HCEC 1CT (cell line): ENCODE results near the gene FOXP1.
A peak's percentile ranks its signal among the peaks of the same experiment; 100 is the strongest.

ENCODE experiments used
- DNase-seq: peaks from one replicate; pipeline ENCODE4 v3.0.0-alpha.2; 2017

Gene FOXP1

GRCh38 chr3:71583566-71584393, at the start of gene FOXP1:
Gene FOXP1 (minus strand): TSS chr3:71583728. CDS start chr3:71198381, 385,347 bp downstream.
- peak; percentile 59 for DNase-seq

GRCh38 chr3:71629711-71630110, 46.2 kb upstream of the FOXP1 start:
- DNase-seq, result no peak

DNA sequence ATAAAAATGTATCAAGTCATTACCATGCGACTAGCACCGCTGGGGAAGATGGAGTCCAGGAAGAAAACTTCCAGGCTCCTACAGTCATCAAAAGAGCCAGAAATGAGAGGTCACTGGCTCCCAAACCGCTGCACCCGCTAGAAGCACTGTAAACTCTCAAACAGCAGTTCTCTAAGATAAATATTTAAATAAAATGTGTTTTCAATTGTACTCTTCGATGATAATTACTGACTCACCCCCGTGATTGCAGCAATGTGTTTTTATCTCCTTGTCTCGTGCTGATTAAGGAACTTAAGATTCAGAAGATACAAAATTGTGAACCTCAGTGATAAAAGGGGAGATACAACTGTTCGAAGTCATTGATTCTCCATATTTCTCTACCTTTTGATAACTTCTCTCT, 45.8 kb upstream of the FOXP1 start:
- DNase-seq, result peak; percentile 60

- peak; percentile 17 for DNase-seq
These were observed 45.0 kb upstream of the FOXP1 start for GRCh38 chr3:71628522-71628921.

DNA sequence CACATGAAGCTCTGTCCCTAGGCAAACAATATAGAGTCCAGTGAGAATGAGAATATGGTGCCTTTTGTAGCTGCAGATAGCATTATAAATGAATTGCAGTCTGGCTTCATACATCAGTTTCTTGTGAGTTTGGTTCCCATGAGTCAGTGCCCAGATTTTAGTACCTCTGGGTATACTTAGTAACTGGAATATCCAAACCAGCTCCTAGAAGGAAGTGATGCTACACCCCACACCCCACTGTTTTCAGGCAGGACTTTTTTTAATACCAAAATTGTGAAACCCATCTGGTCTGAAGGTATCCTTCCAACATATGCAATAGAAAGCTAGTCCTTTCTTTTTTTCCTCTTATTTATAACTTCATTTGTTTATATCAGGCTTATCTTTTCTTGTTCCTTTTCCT, 42.1 kb upstream of the FOXP1 start:
- DNase-seq, result no peak

DNA sequence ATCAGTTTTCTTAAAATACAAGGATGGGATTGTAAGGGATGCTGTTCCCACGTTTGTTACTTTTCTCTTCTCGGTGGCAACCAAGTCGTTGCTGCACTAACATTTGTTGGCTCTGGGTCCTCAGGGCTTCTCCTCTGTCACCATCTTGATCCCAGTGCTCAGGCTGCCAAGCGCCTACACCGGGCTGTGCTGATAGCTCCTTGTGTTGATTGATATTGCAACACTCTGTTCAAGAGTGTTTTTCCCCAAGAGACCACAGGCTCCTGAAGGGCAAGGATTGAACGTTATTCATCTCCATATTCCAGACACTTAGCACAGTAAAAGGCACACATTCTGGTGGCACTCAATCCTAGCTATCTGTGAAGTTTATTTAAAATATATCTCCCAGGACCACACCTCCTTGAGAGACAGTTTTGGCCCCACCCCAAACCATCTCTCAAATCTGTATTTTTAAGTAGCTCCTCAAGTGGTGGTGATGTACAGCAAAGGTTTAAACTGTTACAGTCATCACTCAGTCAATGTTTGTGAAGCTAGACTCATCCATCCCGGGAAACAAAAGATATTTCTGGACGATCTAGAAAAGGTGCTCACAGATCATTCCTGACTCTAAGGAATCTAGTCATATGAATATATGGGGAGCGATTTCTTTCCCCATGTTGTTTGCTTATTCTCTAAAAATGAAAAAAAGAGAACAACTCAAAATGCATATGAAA, 38.5 kb upstream of the FOXP1 start:
- no peak for DNase-seq

- no peak for DNase-seq
These were observed 35.0 kb upstream of the FOXP1 start for GRCh38 chr3:71618538-71618937.

GRCh38 chr3:71616571-71617021, 33.1 kb upstream of the FOXP1 start:
- no peak for DNase-seq

DNA sequence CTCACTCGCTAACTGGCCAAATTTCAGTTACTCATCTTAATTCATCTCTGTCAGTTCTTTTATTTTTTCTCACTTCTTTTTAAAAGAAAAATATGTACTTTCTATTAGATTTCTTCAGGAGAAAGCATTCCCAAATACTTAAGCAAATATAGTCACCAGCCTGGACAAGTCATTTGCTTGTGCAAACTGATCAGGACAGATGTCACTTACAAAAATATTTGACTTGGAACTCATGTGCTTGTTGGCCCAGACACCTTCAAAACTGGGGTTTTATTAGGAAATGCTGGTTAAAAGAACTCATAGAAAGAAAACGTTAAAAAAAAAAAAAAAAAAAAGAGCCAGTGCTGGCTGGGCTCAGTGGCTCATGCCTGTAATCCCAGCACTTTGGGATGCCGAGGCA, 31.3 kb upstream of the FOXP1 start:
- no peak for DNase-seq

- DNase-seq, result no peak
These were observed 30.9 kb upstream of the FOXP1 start for GRCh38 chr3:71614426-71614825.

DNA sequence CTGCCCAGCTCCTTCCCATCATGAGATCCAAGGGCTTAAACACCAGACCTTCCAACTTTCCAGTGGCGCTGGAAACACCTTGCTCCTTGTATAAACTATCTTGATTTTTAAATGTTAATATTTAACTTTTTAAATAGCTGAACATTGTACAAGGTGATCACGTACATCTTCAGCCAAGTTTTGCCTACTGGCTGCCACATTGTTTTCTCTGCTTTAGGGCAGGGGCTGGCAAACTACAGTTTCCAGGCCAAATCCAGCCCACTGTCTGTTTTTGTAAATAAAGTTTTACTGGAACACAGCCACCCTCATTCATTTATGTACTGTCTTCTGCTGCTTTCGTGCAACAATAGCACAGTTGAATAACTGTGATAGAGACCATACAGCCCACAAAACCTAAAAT, 27.6 kb upstream of the FOXP1 start:
- DNase-seq, result no peak

DNA sequence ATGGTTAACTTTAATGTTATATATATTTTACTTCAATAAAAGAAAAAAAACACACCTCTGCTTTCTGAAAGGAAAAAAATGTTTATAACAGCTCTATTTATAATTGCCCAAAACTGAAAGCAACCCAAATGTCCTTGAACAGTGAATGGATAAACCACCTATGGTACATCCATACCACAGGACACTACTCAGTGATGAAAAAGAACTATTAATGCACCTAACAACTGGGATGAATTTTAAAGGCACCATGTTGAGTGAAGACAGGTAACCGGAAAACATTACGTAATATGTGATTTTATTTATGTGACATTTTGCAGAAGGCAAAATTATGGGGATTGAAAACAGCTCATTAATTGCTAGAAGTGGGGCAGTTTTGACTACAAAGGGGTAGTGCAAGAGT, 23.8 kb upstream of the FOXP1 start:
- no peak for DNase-seq

DNA sequence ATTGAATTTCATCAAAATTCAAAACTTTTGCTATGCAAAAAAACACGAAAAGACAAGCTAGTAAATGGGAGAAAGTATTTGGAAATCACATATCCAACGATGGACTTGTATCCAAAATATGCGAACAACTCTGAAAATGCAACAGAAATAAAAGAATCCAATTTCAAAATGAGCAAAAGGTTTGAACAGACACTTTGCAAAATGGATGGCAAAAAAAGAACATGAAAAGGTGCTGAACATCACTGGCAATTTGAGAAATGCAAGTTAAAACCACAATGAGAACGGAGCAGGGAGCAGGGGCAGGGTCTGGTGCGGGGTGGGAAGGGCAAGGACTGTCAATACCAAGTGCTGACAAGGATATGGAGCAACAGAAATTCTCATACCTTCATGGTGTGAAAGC, 23.1 kb upstream of the FOXP1 start:
- no peak for DNase-seq

DNA sequence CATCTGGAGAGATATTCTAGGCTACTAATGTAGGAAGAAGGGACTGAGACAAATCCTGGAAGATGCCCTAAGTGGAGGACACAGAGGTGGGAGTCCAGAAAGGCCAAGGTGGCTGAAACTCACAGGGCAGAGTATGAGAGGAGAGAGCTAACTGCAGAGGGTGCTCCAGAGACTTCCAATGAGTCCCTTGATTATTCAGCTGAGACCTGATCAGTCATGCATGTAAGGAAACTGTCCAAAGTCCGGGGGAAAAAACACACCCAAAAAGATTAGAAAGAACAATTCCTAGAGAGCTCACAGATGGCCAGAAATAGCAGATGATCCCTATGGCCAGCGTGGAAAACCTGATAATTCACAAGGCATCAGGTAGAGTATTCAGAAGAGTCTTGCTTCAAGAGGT, 18.7 kb upstream of the FOXP1 start:
- DNase-seq, result no peak

DNA sequence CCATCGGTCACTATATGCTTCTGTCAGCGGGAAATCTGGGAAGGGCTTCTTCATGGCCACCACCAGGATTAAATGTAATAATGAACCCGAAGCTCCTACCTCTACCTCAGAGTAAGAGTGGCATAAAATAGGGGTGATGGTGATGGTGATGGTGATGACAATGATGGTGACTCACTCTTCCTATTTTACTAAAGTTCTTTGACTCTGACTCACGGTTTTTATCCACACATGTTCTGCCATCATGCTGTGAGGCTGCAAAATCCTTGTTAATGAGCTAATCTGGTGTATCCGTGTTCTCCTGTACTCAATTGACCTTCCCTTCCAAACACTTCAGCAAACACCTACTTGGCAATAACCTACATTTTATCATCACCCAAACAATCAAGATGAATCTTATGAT, 18.3 kb upstream of the FOXP1 start:
- DNase-seq, result peak; percentile 73

DNA sequence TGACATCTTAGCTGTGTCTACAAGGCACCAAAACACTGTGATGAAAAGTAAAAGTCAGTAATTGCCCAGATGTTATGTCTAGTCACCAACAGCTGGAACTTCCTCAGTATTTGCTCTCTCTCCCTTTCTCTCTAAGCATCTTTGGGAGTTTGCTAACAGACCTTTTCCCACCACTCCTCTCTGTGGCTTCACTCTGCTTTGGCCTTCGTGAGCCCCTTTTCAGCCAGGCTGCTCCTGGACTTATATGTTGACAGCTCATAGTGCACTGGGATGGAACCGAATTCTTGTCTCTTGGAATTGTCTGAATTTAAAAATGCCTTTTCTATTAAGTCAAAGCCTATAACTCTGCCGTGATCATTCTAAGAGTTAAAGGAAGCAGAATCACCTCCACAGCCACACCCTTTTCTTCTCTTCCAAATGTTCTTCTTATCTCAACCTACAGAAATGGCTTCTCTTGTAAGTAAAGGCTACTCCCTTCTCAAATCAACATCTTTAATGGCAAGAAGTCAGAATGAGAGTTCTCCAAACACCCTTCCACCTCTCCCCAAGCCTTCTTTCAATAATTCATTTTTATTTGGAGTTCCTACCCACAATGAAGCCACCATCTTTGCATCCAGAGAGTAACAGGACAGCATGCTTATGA, 17.2 kb upstream of the FOXP1 start:
- no peak for DNase-seq

DNA sequence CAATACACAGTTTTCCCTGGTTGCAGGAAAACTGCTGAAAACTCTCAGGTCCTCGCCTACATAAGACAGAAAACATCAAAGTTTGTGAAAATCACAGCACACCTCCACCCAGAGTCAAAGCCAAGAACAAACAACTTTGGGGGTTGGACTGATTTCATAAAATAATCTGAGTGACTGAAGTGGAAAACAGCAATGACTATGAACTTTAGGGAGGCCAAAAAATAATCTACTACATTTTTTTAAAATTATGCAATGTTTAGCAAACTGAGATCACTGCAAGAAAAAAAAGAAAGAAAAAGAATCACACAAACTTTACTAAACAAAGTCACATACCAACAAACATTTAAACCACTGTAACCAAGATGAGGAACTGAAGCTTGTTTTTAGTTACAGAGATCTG, 15.9 kb upstream of the FOXP1 start:
- DNase-seq, result no peak

- DNase-seq, result no peak
These were observed 14.8 kb upstream of the FOXP1 start for GRCh38 chr3:71598292-71598691.

DNA sequence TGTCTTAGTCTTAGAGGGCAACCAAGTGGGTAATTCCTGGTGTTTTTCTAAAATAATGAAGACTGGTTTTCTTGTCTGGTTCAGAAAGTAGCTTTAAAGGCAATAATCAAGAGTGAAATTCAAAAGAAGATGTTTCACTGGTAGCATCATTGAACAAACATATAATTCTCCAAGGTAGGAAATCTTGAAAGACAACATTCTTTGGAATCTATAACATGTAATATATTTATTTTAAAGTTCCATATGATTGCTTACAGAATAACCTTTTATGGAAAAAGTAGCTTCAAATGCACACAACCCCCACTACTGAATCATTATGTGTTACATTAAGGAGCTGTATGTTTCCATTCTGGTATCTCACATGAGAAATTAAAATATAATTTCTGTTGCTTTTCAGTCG, 13.8 kb upstream of the FOXP1 start:
- no peak for DNase-seq

- no peak for DNase-seq
These were observed 9.6 kb upstream of the FOXP1 start for GRCh38 chr3:71593106-71593505.

DNA sequence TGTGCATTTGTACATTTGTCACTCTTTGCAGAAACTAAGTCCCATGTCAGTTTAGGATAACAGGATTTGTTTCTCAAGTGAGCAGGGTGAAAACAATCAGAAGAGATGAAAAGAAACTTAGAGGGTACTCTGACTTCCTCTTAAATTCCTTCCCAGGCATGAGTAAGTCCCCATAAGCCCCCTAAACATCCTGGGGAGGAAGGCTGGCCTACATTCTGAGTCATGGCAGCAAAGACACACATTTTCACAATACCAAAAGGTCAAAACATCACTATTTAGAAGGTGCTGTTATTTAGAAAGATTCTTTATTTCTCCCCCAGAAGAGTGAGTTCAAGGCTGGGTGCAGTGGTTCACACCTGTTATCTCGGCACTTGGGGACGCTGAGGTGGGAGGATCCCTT, 7.6 kb upstream of the FOXP1 start:
- DNase-seq, result no peak

DNA sequence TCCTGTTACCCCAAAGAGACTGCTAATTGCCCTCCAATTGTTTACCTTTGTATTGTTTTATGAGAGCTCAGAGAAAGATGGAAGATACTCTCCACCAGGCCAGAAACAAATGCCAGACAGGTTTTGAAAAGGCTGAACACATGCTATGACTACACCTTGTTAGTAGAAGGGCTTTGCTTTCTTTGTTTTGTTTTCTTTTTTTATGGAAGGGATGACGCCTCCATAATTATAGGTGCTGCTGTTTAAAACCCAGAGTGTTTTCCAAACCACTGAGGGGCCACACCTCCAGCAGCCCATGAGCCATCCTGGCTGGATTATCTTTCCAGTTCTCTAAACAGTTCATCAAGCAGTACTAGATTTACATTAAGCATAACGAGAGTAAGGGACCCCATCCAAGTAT, 5.6 kb upstream of the FOXP1 start:
- DNase-seq, result no peak

- DNase-seq, result no peak
These were observed 4.4 kb upstream of the FOXP1 start for GRCh38 chr3:71587958-71588357.

DNA sequence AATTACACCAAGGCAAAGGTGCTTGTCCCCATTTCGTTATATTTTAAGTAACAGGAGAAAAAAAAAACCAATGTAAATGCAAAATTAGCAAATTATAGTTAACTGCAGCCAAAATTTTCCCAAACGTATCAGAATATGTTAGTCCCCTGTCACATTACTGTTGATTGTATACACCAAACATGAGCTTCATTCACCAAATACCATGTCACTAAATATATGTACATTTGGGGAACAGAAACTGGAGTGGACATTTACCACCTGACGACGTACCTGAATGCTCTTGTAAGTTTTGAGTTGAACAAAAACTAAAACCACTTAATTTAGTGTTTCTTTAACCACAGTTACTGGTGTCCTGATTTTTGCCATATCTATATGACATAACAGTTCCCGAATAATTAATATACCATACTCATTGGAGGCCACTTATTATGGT, 3.3 kb upstream of the FOXP1 start:
- DNase-seq, result no peak
